Limb (tissue), 2 donors: ENCODE results near the gene C3orf62.
"Not testable (repeated sequence)": the region's sequence is repeated elsewhere in the genome, so short reads cannot be mapped to it uniquely, and the experiment has no call there.

Experiments
- DNase-seq, 2 donors: peaks; one replicate each; pipeline ENCODE4 v3.0.0-alpha.2; 2016; ENCODE audit errors: extremely low spot score in 2 of 2

Gene C3orf62

GRCh38 chr3:49269443-49270155 is 7.4 kb downstream of the C3orf62 start:
- DNase-seq = no peak

GRCh38 chr3:49266410-49267095 is 10.5 kb downstream of the C3orf62 start:
- peak in 1 of 2 donors; percentile 36 for DNase-seq

GRCh38 chr3:49265661-49266386 is 11.2 kb downstream of the C3orf62 start:
- no peak for DNase-seq

- no peak for DNase-seq
Observed at GRCh38 chr3:49263159-49263889, 13.7 kb downstream of the C3orf62 start.

GRCh38 chr3:49260806-49261324 is 16.2 kb downstream of the C3orf62 start:
- DNase-seq = no peak

GRCh38 chr3:49257187-49257586 is 19.8 kb downstream of the C3orf62 start:
- no peak for DNase-seq

- DNase-seq = no peak
Observed at GRCh38 chr3:49255718-49256511, 21.1 kb downstream of the C3orf62 start.

GRCh38 chr3:49255112-49255511 is 21.9 kb downstream of the C3orf62 start:
- no peak for DNase-seq

GRCh38 chr3:49253512-49253911 is 23.5 kb downstream of the C3orf62 start:
- DNase-seq = no peak

- no peak for DNase-seq
Observed at GRCh38 chr3:49248840-49249227, 28.2 kb downstream of the C3orf62 start.

- DNase-seq = no peak
Observed at GRCh38 chr3:49244581-49245205, 32.3 kb downstream of the C3orf62 start.

- DNase-seq = not testable (repeated sequence)
Observed at GRCh38 chr3:49240091-49240490, 36.9 kb downstream of the C3orf62 start.

- DNase-seq = no peak
Observed at GRCh38 chr3:49238274-49239127, 38.5 kb downstream of the C3orf62 start.

GRCh38 chr3:49237344-49237743 is 39.7 kb downstream of the C3orf62 start:
- no peak for DNase-seq

GRCh38 chr3:49236226-49236625 is 40.8 kb downstream of the C3orf62 start:
- DNase-seq = no peak

GRCh38 chr3:49228817-49229216 is 48.2 kb downstream of the C3orf62 start:
- DNase-seq = not testable (repeated sequence)

GRCh38 chr3:49222002-49222401 is 55.0 kb downstream of the C3orf62 start:
- no peak for DNase-seq

- not testable (repeated sequence) for DNase-seq
Observed at GRCh38 chr3:49220985-49221563, 56.0 kb downstream of the C3orf62 start.

- no peak for DNase-seq
Observed at GRCh38 chr3:49219132-49219531, 57.9 kb downstream of the C3orf62 start.
